ENCODE measurements around the gene PMM2. TPM values are rescaled to one million over a fixed set of nuclear protein-coding genes. Genes with fewer than 3 reads are reported as not detected.

PMM2 gene
- 19.8 TPM for total RNA-seq

GRCh38 chr16:8797364-8798173 lies at the start of gene PMM2, which contains the start of gene TMEM186:
Gene PMM2, plus strand, starts transcription at chr16:8797839. Its CDS starts 44 bp downstream, at chr16:8797883.
Gene TMEM186, minus strand, starts transcription at chr16:8797639. Its CDS starts 25 bp downstream, at chr16:8797614.

GRCh38 chr16:8868416-8869211 lies 71.0 kb downstream of the PMM2 start, which contains the start of gene CARHSP1:
Gene CARHSP1, minus strand, starts transcription at chr16:8869006. Its CDS starts 9,678 bp downstream, at chr16:8859328.

GRCh38 chr16:8882041-8882617 lies 84.5 kb downstream of the PMM2 start, which contains the start of gene LITAFD:
Gene LITAFD, plus strand, starts transcription at chr16:8882351. Its CDS starts 2,005 bp downstream, at chr16:8884356.

Other genes starting within 250 kb of the PMM2 start
- not detected for gene TMEM114, start 207.3 kb upstream of the PMM2 start, total RNA-seq
- 42.9 TPM for gene METTL22, start 176.1 kb upstream of the PMM2 start, total RNA-seq
- gene ABAT, start 123.2 kb upstream of the PMM2 start, total RNA-seq: 29.8 TPM
- gene TMEM186, start 200 bp upstream of the PMM2 start, total RNA-seq: 8.4 TPM
- gene CARHSP1, start 71.2 kb downstream of the PMM2 start, total RNA-seq: 81.0 TPM
- not detected for gene LITAFD, start 84.5 kb downstream of the PMM2 start, total RNA-seq
- 105 TPM for gene USP7, start 166.1 kb downstream of the PMM2 start, total RNA-seq

Measured in metanephros (tissue), 1 donor.